NCI-H1930 (cell line): ENCODE data around the gene KRT40.
A peak's percentile ranks its signal among the peaks of the same experiment; 100 is the strongest.

Experiments used
- DNase-seq, 2 experiments: peaks; one replicate each; lab custom pipeline; 2025; lab: John Stamatoyannopoulos, UW

Gene KRT40

GRCh38 chr17:40952154-40952553, 32.0 kb downstream of the KRT40 start:
- no peak for DNase-seq

- DNase-seq, result no peak
Observed at GRCh38 chr17:40951011-40951622, 33.0 kb downstream of the KRT40 start.

- no peak for DNase-seq
Observed at GRCh38 chr17:40950176-40950575, 34.0 kb downstream of the KRT40 start.

- DNase-seq, result peak in 1 of 2 experiments; percentile 44
Observed at GRCh38 chr17:40949418-40949817, 34.7 kb downstream of the KRT40 start.

- no peak for DNase-seq
Observed at GRCh38 chr17:40947929-40948328, 36.2 kb downstream of the KRT40 start.

- no peak for DNase-seq
Observed at GRCh38 chr17:40945414-40945813, 38.7 kb downstream of the KRT40 start.

- DNase-seq, result no peak
Observed at GRCh38 chr17:40944531-40944930, 39.6 kb downstream of the KRT40 start.

- DNase-seq, result no peak
Observed at GRCh38 chr17:40942553-40942952, 41.6 kb downstream of the KRT40 start.

GRCh38 chr17:40940266-40940665, 43.9 kb downstream of the KRT40 start:
- no peak for DNase-seq

- no peak for DNase-seq
Observed at GRCh38 chr17:40938981-40939380, 45.1 kb downstream of the KRT40 start.

GRCh38 chr17:40937384-40937819, 46.7 kb downstream of the KRT40 start, which contains the start of gene KRT23:
TSS of gene KRT23 (minus strand) at chr17:40937646. CDS start at chr17:40936603, 1,043 bp downstream.
- DNase-seq, result no peak

- DNase-seq, result no peak
Observed at GRCh38 chr17:40936976-40937375, 47.1 kb downstream of the KRT40 start.

- no peak for DNase-seq
Observed at GRCh38 chr17:40936437-40936971, 47.6 kb downstream of the KRT40 start.

GRCh38 chr17:40935624-40936023, 48.5 kb downstream of the KRT40 start:
- no peak for DNase-seq

GRCh38 chr17:40932608-40933007, 51.5 kb downstream of the KRT40 start:
- DNase-seq, result no peak

GRCh38 chr17:40931311-40931710, 52.8 kb downstream of the KRT40 start:
- DNase-seq, result no peak
